WI38 (cell line): ENCODE results near the gene RAVER2.
"Not testable (repeated sequence)": the region's sequence is repeated elsewhere in the genome, so short reads cannot be mapped to it uniquely, and the experiment has no call there.

Experiments
- H3K4me3 ChIP-seq: 2 replicates; pipeline ENCODE4 v1.5.1; 2011; ENCODE audit warnings: low read depth, mild to moderate bottlenecking, control low read depth, low read length
- CTCF ChIP-seq: IDR thresholded peaks from 2 replicates; pipeline ENCODE4 v1.5.1; 2012; ENCODE audit warnings: low read depth, mild to moderate bottlenecking, control low read depth, low read length

Gene RAVER2

GRCh38 chr1:64733581-64734286, 11.1 kb upstream of the RAVER2 start:
- no peak for TF ChIP-seq CTCF
- H3K4me3 ChIP-seq, result no peak overlapping the region

- no peak for TF ChIP-seq CTCF
- no peak overlapping the region for H3K4me3 ChIP-seq
These were observed 10.6 kb upstream of the RAVER2 start for GRCh38 chr1:64734287-64734652.

GRCh38 chr1:64740687-64741086, 4.2 kb upstream of the RAVER2 start:
- not testable (repeated sequence) for H3K4me3 ChIP-seq

GRCh38 chr1:64743954-64744491, 852 bp upstream of the RAVER2 start:
- H3K4me3 ChIP-seq, result peak overlapping the region; percentile 66
- no peak for TF ChIP-seq CTCF

- H3K4me3 ChIP-seq, result peak overlapping the region; percentile 66
- TF ChIP-seq CTCF, result no peak
These were observed 508 bp downstream of the RAVER2 start for GRCh38 chr1:64745181-64745985.

- H3K4me3 ChIP-seq, result peak overlapping the region; percentile 66
These were observed 1.4 kb downstream of the RAVER2 start for GRCh38 chr1:64745986-64746940.

More at GRCh38 chr1:64745986-64746940, 1.4 kb downstream of the RAVER2 start:
- no peak for TF ChIP-seq CTCF
